SK-N-SH (cell line): ENCODE results near the gene CD109. TPM values are rescaled to one million over a fixed set of nuclear protein-coding genes. Genes with fewer than 3 reads are reported as not detected.

ENCODE experiments used
- CTCF ChIA-PET: fragments of 300-600, 350-600 bp; formaldehyde crosslinking; extraction: SDS; loops from one replicate; lab custom pipeline; 2021; lab: Yijun Ruan, JAX
- POLR2A ChIA-PET: fragments of 350-600 bp; sonication (Branson Sonifier 250); formaldehyde crosslinking; extraction: SDS; loops from one replicate; lab custom pipeline; 2020; ENCODE audit warnings: antibody characterized with exemption, inconsistent platforms; lab: Yijun Ruan, JAX
- DNase-seq: peaks from one replicate; pipeline ENCODE4 v3.0.0; 2012
- H2AFZ ChIP-seq: fragments of 200-600 bp; sonication (generic); 2 replicates; pipeline ENCODE4 v1.8.1; 2016; ENCODE audit warnings: antibody characterized with exemption, mild to moderate bottlenecking, low read depth
- H3F3A ChIP-seq: fragments of 200-600 bp; sonication (generic); replicated peaks from 2 replicates; pipeline ENCODE3; 2016; ENCODE audit warnings: antibody characterized with exemption, mild to moderate bottlenecking; ENCODE audit not compliant: insufficient read depth
- H3K27ac ChIP-seq, 2 experiments: fragments of 200-500 bp in 1 of 2; fragments of 200-600 bp in 1 of 2; sonication (Bioruptor generic) in 1 of 2; sonication (generic), shearing (Covaris generic) in 1 of 2; 2 replicates each; pipeline versions ENCODE4 v1.5.1 to v1.6.1; 2014 to 2016; ENCODE audit warnings: low read depth in 2 of 2, inconsistent platforms in 1 of 2, low read length in 1 of 2, mild to moderate bottlenecking in 1 of 2, mixed read lengths in 1 of 2
- H3K27me3 ChIP-seq: fragments of 200-600 bp; sonication (generic), shearing (Covaris generic); 2 replicates; pipeline ENCODE4 v1.6.1; 2016; ENCODE audit warnings: mixed run types; ENCODE audit not compliant: insufficient read depth
- H3K36me3 ChIP-seq, 2 experiments: fragments of 200-500 bp in 1 of 2; fragments of 200-600 bp in 1 of 2; sonication (Bioruptor generic) in 1 of 2; sonication (generic) in 1 of 2; replicated peaks in 1 of 2; 2 replicates each; pipeline versions ENCODE3 to v1.5.1; 2014 to 2016; ENCODE audit warnings: low read length in 1 of 2, mild to moderate bottlenecking in 1 of 2; ENCODE audit not compliant: insufficient read depth in 2 of 2, control insufficient read depth in 1 of 2
- H3K4me1 ChIP-seq, 2 experiments: fragments of 200-500 bp in 1 of 2; fragments of 200-600 bp in 1 of 2; sonication (Bioruptor generic) in 1 of 2; sonication (generic), shearing (Covaris generic) in 1 of 2; 2 replicates each; pipeline versions ENCODE4 v1.5.1 to v1.6.1; 2014 to 2016; ENCODE audit warnings: low read depth in 1 of 2, low read length in 1 of 2, mixed run types in 1 of 2; ENCODE audit not compliant: insufficient read depth in 2 of 2, control insufficient read depth in 1 of 2
- H3K4me2 ChIP-seq: fragments of 200-600 bp; sonication (generic), shearing (Covaris generic); 2 replicates; pipeline ENCODE4 v1.6.1; 2017; ENCODE audit warnings: mixed run types
- H3K4me3 ChIP-seq, 2 experiments: fragments of 200-500 bp in 1 of 2; fragments of 200-600 bp in 1 of 2; sonication (Bioruptor generic) in 1 of 2; sonication (generic), shearing (Covaris generic) in 1 of 2; 2 replicates each; pipeline versions ENCODE4 v1.5.1 to v1.8.1; 2014 to 2016; ENCODE audit warnings: low read depth in 2 of 2, inconsistent platforms in 1 of 2, low read length in 1 of 2, mild to moderate bottlenecking in 1 of 2, mixed read lengths in 1 of 2, moderate library complexity in 1 of 2
- H3K79me2 ChIP-seq: fragments of 200-600 bp; sonication (generic); 2 replicates; pipeline ENCODE4 v1.8.1; 2017; ENCODE audit warnings: mild to moderate bottlenecking; ENCODE audit not compliant: insufficient read depth
- H3K9ac ChIP-seq: fragments of 200-600 bp; sonication (generic); 2 replicates; pipeline ENCODE4 v1.6.1; 2017; ENCODE audit warnings: mixed run types
- H3K9me2 ChIP-seq: fragments of 200-600 bp; sonication (generic); 2 replicates; pipeline ENCODE4 v1.6.1; 2017; ENCODE audit warnings: mixed run types
- H3K9me3 ChIP-seq: fragments of 200-600 bp; sonication (generic); 2 replicates; pipeline ENCODE4 v1.6.1; 2017; ENCODE audit warnings: mixed run types, mild to moderate bottlenecking, moderate library complexity
- H4K20me1 ChIP-seq: fragments of 200-600 bp; sonication (generic); 2 replicates; pipeline ENCODE4 v1.6.1; 2017; ENCODE audit warnings: mild to moderate bottlenecking, mixed run types; ENCODE audit not compliant: insufficient read depth
- CHD2 ChIP-seq: fragments of 150-350 bp; IDR thresholded peaks from 2 replicates; pipeline ENCODE4 v1.6.1; 2018; ENCODE audit warnings: low read length; ENCODE audit not compliant: partially characterized antibody
- EP300 ChIP-seq, 2 experiments: IDR thresholded peaks; 2 replicates each; pipeline versions ENCODE4 v1.4.0 to v1.6.1; 2012; ENCODE audit warnings: borderline replicate concordance in 1 of 2, low read depth in 1 of 2, low read length in 1 of 2
- GABPA ChIP-seq: IDR thresholded peaks from 2 replicates; pipeline ENCODE4 v1.4.0; 2012; ENCODE audit warnings: low read depth, mild to moderate bottlenecking
- GATA2 ChIP-seq: sonication (generic); formaldehyde crosslinking; IDR thresholded peaks from 2 replicates; pipeline ENCODE4 v1.5.0; 2020; ENCODE audit warnings: mild to moderate bottlenecking, missing genetic modification reagents
- IRF3 ChIP-seq: fragments of 150-350 bp; IDR thresholded peaks from 2 replicates; pipeline ENCODE4 v1.6.1; 2016; ENCODE audit warnings: mild to moderate bottlenecking, low read depth, low read length
- JUND ChIP-seq: IDR thresholded peaks from 2 replicates; pipeline ENCODE4 v1.4.0; 2012
- MXI1 ChIP-seq: IDR thresholded peaks from 2 replicates; pipeline ENCODE4 v1.6.1; 2012; ENCODE audit warnings: mild to moderate bottlenecking, low read depth, low read length, improper control_type of control experiment
- NFIC ChIP-seq: IDR thresholded peaks from 2 replicates; pipeline ENCODE4 v1.4.0; 2012; ENCODE audit warnings: borderline replicate concordance
- PBX3 ChIP-seq: IDR thresholded peaks from 2 replicates; pipeline ENCODE4; 2012
- POLR2AphosphoS5 ChIP-seq: IDR thresholded peaks from 2 replicates; pipeline ENCODE4 v1.6.1; 2012; ENCODE audit warnings: low read depth, low read length
- RXRA ChIP-seq: IDR thresholded peaks from 2 replicates; pipeline ENCODE4 v1.4.0; 2012; ENCODE audit warnings: low read depth, mild to moderate bottlenecking, borderline replicate concordance
- TEAD4 ChIP-seq: IDR thresholded peaks from 2 replicates; pipeline ENCODE4 v1.4.0; 2012; ENCODE audit warnings: mild to moderate bottlenecking, borderline replicate concordance; ENCODE audit not compliant: insufficient read depth
- USF2 ChIP-seq: fragments of 150-350 bp; IDR thresholded peaks from 2 replicates; pipeline ENCODE4 v1.6.1; 2017; ENCODE audit warnings: antibody characterized with exemption, low read length, low read depth, borderline replicate concordance
- YY1 ChIP-seq: IDR thresholded peaks from 2 replicates; pipeline ENCODE4 v1.4.0; 2012; ENCODE audit warnings: low read depth, mild to moderate bottlenecking
- WGBS: methylation state at CpG from one replicate; pipeline ENCODE4 v1.1.6; 2017; ENCODE audit warnings: low lambda C conversion rate; 5-methylcytosine and 5-hydroxymethylcytosine counted together
- polyA plus RNA-seq, 3 experiments: library from polyadenylated mRNA; depleted of rRNA; stranded (reverse); fragments of >200 nt; gene quantifications; 2 replicates each; pipeline ENCODE4 v1.2.3, GENCODE V29; 2012
- TF ChIP-seq, protein P1 (sequence below): fragments of 200-600 bp; sonication (generic); IDR thresholded peaks from 2 replicates; pipeline ENCODE4 v1.6.1; 2017; ENCODE audit warnings: antibody characterized with exemption, mild to moderate bottlenecking, moderate library complexity
- TF ChIP-seq, protein P2 (sequence below): IDR thresholded peaks from 2 replicates; pipeline ENCODE4 v1.6.1; 2012; ENCODE audit warnings: mild to moderate bottlenecking, low read depth, low read length, moderate library complexity

The CD109 gene
- polyA plus RNA-seq, 1 of the 3 experiments (the other 2 are of a cell fraction) = 19.7 TPM

DNA sequence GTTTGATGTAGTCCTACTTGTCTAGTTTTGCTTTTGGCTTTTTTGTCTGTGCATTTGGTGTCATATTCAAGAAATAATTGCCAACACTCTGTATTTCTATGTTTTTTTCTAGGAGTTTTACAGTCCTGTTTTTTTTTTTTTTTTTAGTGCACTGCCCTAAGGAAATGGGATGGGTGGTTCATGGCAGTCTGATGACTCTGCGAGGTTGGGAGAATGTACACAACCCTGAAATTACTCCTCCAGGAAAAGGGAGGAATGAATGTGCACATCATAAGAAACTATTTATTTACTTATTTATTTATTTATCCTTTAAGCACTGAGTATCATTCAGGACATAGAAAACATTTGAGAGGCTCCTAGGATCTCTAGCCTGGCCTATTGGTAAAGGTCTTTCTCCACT, 27.0 kb upstream of the CD109 start:
- no peaks in the 10 kb centered on the region for H3K27me3 ChIP-seq
- H3K4me1 ChIP-seq = peaks cover 0 to 13% of the 10 kb centered on the region in 2 experiments; a peak in 3 of 4 replicates
- no peaks in the 10 kb centered on the region for H3K9me2 ChIP-seq
- peaks cover 24% of the 10 kb centered on the region for H3F3A ChIP-seq
- no peaks in the 10 kb centered on the region for H4K20me1 ChIP-seq
- no peak for TF ChIP-seq NFIC
- TF ChIP-seq, protein P1, sequence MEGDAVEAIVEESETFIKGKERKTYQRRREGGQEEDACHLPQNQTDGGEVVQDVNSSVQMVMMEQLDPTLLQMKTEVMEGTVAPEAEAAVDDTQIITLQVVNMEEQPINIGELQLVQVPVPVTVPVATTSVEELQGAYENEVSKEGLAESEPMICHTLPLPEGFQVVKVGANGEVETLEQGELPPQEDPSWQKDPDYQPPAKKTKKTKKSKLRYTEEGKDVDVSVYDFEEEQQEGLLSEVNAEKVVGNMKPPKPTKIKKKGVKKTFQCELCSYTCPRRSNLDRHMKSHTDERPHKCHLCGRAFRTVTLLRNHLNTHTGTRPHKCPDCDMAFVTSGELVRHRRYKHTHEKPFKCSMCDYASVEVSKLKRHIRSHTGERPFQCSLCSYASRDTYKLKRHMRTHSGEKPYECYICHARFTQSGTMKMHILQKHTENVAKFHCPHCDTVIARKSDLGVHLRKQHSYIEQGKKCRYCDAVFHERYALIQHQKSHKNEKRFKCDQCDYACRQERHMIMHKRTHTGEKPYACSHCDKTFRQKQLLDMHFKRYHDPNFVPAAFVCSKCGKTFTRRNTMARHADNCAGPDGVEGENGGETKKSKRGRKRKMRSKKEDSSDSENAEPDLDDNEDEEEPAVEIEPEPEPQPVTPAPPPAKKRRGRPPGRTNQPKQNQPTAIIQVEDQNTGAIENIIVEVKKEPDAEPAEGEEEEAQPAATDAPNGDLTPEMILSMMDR = no peak
- TF ChIP-seq GABPA = no peak
- TF ChIP-seq USF2 = no peak
- TF ChIP-seq EP300 (IDR thresholded peaks at IDR 0.05; ENCODE audit: borderline replicate concordance in 1 of 2, low read depth in 1 of 2, low read length in 1 of 2) = no peak
- TF ChIP-seq, protein P2, sequence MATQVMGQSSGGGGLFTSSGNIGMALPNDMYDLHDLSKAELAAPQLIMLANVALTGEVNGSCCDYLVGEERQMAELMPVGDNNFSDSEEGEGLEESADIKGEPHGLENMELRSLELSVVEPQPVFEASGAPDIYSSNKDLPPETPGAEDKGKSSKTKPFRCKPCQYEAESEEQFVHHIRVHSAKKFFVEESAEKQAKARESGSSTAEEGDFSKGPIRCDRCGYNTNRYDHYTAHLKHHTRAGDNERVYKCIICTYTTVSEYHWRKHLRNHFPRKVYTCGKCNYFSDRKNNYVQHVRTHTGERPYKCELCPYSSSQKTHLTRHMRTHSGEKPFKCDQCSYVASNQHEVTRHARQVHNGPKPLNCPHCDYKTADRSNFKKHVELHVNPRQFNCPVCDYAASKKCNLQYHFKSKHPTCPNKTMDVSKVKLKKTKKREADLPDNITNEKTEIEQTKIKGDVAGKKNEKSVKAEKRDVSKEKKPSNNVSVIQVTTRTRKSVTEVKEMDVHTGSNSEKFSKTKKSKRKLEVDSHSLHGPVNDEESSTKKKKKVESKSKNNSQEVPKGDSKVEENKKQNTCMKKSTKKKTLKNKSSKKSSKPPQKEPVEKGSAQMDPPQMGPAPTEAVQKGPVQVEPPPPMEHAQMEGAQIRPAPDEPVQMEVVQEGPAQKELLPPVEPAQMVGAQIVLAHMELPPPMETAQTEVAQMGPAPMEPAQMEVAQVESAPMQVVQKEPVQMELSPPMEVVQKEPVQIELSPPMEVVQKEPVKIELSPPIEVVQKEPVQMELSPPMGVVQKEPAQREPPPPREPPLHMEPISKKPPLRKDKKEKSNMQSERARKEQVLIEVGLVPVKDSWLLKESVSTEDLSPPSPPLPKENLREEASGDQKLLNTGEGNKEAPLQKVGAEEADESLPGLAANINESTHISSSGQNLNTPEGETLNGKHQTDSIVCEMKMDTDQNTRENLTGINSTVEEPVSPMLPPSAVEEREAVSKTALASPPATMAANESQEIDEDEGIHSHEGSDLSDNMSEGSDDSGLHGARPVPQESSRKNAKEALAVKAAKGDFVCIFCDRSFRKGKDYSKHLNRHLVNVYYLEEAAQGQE = no peak
- TF ChIP-seq IRF3 = no peak
- TF ChIP-seq POLR2AphosphoS5 = no peak
- no peak for TF ChIP-seq MXI1
- TF ChIP-seq YY1 = no peak
- no peak for TF ChIP-seq RXRA
- TF ChIP-seq PBX3 = no peak
- TF ChIP-seq TEAD4 = no peak
- no peak for TF ChIP-seq CHD2
- TF ChIP-seq GATA2 (CRISPR knock-in tag) = no peak
- no peak for TF ChIP-seq JUND
- H3K36me3 ChIP-seq = no peaks in the 10 kb centered on the region
- H2AFZ ChIP-seq = no peak overlapping the region
- POLR2A ChIA-PET = no interaction called here
- CTCF ChIA-PET = interaction anchor here (0.8 kb wide), 1 partner anchor 1539 kb away, joined by 3 read pairs; no protein-coding TSS in a partner anchor
- no peaks in the 10 kb centered on the region for H3K79me2 ChIP-seq
- H3K27ac ChIP-seq = no peak overlapping the region
- no peak for DNase-seq
- H3K9me3 ChIP-seq = no peaks in the 10 kb centered on the region
- no peak overlapping the region for H3K9ac ChIP-seq
- WGBS = 84% methylated on average over 1 of the region's 1 CpG
- no peak overlapping the region for H3K4me3 ChIP-seq
- H3K4me2 ChIP-seq = no peak overlapping the region
